WTC11 (cell line): ENCODE data around the gene WNT3A. TPM values are rescaled to one million over a fixed set of nuclear protein-coding genes. Genes with fewer than 3 reads are reported as not detected.

Experiments used
- ATAC-seq: fragments of 200-7000 bp; cut with Tn5 transposase; 2 replicates; pipeline ENCODE4 v1.10.0; 2021; ENCODE audit warnings: mild to moderate bottlenecking, moderate library complexity
- CTCF ChIA-PET: fragments of 300-600 bp; sonication (Branson Sonifier 250); formaldehyde crosslinking; loops from one replicate; lab custom pipeline; 2021; ENCODE audit warnings: antibody characterized with exemption; lab: Charles Lee
- POLR2A ChIA-PET: fragments of 350-600 bp; sonication (Branson Sonifier 250); formaldehyde crosslinking; loops from one replicate; lab custom pipeline; 2021; ENCODE audit warnings: antibody characterized with exemption; lab: Charles Lee
- DNase-seq: peaks from one replicate; pipeline ENCODE4 v3.0.0; 2021; ENCODE audit warnings: low spot score
- H3K27ac Mint-ChIP-seq: 2 replicates; pipeline ENCODE4 v1.8.0; 2021; ENCODE audit warnings: mixed read lengths
- H3K27me3 Mint-ChIP-seq: 2 replicates; pipeline ENCODE4 v1.8.0; 2021; ENCODE audit warnings: low read depth, mild to moderate bottlenecking, moderate library complexity, mixed read lengths
- H3K36me3 Mint-ChIP-seq: 2 replicates; pipeline ENCODE4 v1.8.0; 2021; ENCODE audit warnings: mixed read lengths
- H3K4me1 Mint-ChIP-seq: 2 replicates; pipeline ENCODE4 v1.8.0; 2022; ENCODE audit warnings: mixed read lengths
- H3K4me3 Mint-ChIP-seq: 2 replicates; pipeline ENCODE4 v1.8.0; 2021; ENCODE audit warnings: mild to moderate bottlenecking, moderate library complexity, mixed read lengths
- H3K9me3 Mint-ChIP-seq: 2 replicates; pipeline ENCODE4 v1.8.0; 2021; ENCODE audit warnings: mixed read lengths
- E2F4 ChIP-seq: sonication (generic); formaldehyde crosslinking; IDR thresholded peaks from 2 replicates; pipeline ENCODE4 v1.8.1; 2022; ENCODE audit warnings: low read depth, mild to moderate bottlenecking, moderate library complexity, missing genetic modification reagents, borderline replicate concordance
- E2F5 ChIP-seq: sonication (generic); formaldehyde crosslinking; IDR thresholded peaks from 2 replicates; pipeline ENCODE4 v1.8.1; 2022; ENCODE audit warnings: mild to moderate bottlenecking, moderate library complexity, missing genetic modification reagents
- ETV6 ChIP-seq: sonication (generic); formaldehyde crosslinking; IDR thresholded peaks from 2 replicates; pipeline ENCODE4 v1.8.1; 2022; ENCODE audit warnings: mild to moderate bottlenecking, missing genetic modification reagents
- GABPB1 ChIP-seq: sonication (generic); formaldehyde crosslinking; IDR thresholded peaks from 2 replicates; pipeline ENCODE4 v1.8.1; 2023; ENCODE audit warnings: mild to moderate bottlenecking, missing genetic modification reagents
- GTF2I ChIP-seq: fragments of 250-450 bp; sonication (Bioruptor Pico); conservative IDR thresholded peaks from 2 replicates; pipeline ENCODE4 v1.4.0; 2021; ENCODE audit warnings: mild to moderate bottlenecking
- JUN ChIP-seq: sonication (generic); formaldehyde crosslinking; IDR thresholded peaks from 2 replicates; pipeline ENCODE4 v1.8.0; 2023; ENCODE audit warnings: mild to moderate bottlenecking, missing genetic modification reagents
- MLX ChIP-seq: sonication (generic); formaldehyde crosslinking; IDR thresholded peaks from 2 replicates; pipeline ENCODE4 v1.8.1; 2023; ENCODE audit warnings: mild to moderate bottlenecking, missing genetic modification reagents, moderate library complexity
- NFE2L1 ChIP-seq: sonication (generic); formaldehyde crosslinking; IDR thresholded peaks from 2 replicates; pipeline ENCODE4 v1.8.1; 2023; ENCODE audit warnings: missing genetic modification reagents
- SOX15 ChIP-seq: fragments of 250-450 bp; sonication (Bioruptor Pico); IDR thresholded peaks from 2 replicates; pipeline ENCODE4 v1.9.0; 2021; ENCODE audit warnings: mild to moderate bottlenecking
- SP1 ChIP-seq: sonication (generic); formaldehyde crosslinking; conservative IDR thresholded peaks from 2 replicates; pipeline ENCODE4 v1.8.1; 2022; ENCODE audit warnings: missing genetic modification reagents
- TEAD1 ChIP-seq: sonication (generic); formaldehyde crosslinking; IDR thresholded peaks from 2 replicates; pipeline ENCODE4 v1.8.0; 2022; ENCODE audit warnings: mild to moderate bottlenecking, missing genetic modification reagents
- TEAD4 ChIP-seq: sonication (generic); formaldehyde crosslinking; IDR thresholded peaks from 2 replicates; pipeline ENCODE4 v1.8.0; 2022; ENCODE audit warnings: mild to moderate bottlenecking, missing genetic modification reagents
- TP53 ChIP-seq: sonication (generic); formaldehyde crosslinking; IDR thresholded peaks from 2 replicates; pipeline ENCODE4 v1.8.1; 2023; ENCODE audit warnings: mild to moderate bottlenecking, missing genetic modification reagents
- ZBTB43 ChIP-seq: sonication (generic); formaldehyde crosslinking; IDR thresholded peaks from 2 replicates; pipeline ENCODE4 v1.8.1; 2023; ENCODE audit warnings: mild to moderate bottlenecking, missing genetic modification reagents
- ZNF423 ChIP-seq: fragments of 250-450 bp; sonication (Bioruptor Pico); IDR thresholded peaks from 2 replicates; pipeline ENCODE4 v2.1.2; 2022; ENCODE audit warnings: mild to moderate bottlenecking, moderate library complexity
- total RNA-seq: library from RNA; stranded (reverse); gene quantifications from 3 replicates; pipeline ENCODE4 v1.2.3, GENCODE V29; 2021
- TF ChIP-seq, protein P1 (sequence below): sonication (generic); formaldehyde crosslinking; IDR thresholded peaks from 2 replicates; pipeline ENCODE4 v1.8.1; 2023; ENCODE audit warnings: mild to moderate bottlenecking, missing genetic modification reagents, borderline replicate concordance
- TF ChIP-seq, protein P2 (sequence below): sonication (generic); formaldehyde crosslinking; IDR thresholded peaks from 2 replicates; pipeline ENCODE4 v1.8.1; 2022; ENCODE audit warnings: missing genetic modification reagents, borderline replicate concordance
- TF ChIP-seq, protein P3 (sequence below): sonication (generic); formaldehyde crosslinking; IDR thresholded peaks from 2 replicates; pipeline ENCODE4 v1.8.1; 2023; ENCODE audit warnings: mild to moderate bottlenecking, missing genetic modification reagents, moderate library complexity

Gene WNT3A
- total RNA-seq, 1 experiment from 2014 or later, result 0.17 TPM

GRCh38 chr1:228006034-228006785 lies 588 bp upstream of the WNT3A start:
- no peak overlapping the region for H3K27ac Mint-ChIP-seq
- no peaks in the 10 kb centered on the region for H3K9me3 Mint-ChIP-seq
- CTCF ChIA-PET, result interaction anchor here (0.6 to 4.0 kb wide), 23 partner anchors 11 to 168 kb away, joined by 3 to 71 read pairs (median 7); partner anchors contain the start of genes ARF1, IBA57 and WNT9A
- no peaks in the 10 kb centered on the region for H3K36me3 Mint-ChIP-seq
- ATAC-seq, result peak; percentile 4; the same call in 1 of the 2 replicates
- H3K4me3 Mint-ChIP-seq, result peak overlapping the region; percentile 57
- TF ChIP-seq, protein P1, sequence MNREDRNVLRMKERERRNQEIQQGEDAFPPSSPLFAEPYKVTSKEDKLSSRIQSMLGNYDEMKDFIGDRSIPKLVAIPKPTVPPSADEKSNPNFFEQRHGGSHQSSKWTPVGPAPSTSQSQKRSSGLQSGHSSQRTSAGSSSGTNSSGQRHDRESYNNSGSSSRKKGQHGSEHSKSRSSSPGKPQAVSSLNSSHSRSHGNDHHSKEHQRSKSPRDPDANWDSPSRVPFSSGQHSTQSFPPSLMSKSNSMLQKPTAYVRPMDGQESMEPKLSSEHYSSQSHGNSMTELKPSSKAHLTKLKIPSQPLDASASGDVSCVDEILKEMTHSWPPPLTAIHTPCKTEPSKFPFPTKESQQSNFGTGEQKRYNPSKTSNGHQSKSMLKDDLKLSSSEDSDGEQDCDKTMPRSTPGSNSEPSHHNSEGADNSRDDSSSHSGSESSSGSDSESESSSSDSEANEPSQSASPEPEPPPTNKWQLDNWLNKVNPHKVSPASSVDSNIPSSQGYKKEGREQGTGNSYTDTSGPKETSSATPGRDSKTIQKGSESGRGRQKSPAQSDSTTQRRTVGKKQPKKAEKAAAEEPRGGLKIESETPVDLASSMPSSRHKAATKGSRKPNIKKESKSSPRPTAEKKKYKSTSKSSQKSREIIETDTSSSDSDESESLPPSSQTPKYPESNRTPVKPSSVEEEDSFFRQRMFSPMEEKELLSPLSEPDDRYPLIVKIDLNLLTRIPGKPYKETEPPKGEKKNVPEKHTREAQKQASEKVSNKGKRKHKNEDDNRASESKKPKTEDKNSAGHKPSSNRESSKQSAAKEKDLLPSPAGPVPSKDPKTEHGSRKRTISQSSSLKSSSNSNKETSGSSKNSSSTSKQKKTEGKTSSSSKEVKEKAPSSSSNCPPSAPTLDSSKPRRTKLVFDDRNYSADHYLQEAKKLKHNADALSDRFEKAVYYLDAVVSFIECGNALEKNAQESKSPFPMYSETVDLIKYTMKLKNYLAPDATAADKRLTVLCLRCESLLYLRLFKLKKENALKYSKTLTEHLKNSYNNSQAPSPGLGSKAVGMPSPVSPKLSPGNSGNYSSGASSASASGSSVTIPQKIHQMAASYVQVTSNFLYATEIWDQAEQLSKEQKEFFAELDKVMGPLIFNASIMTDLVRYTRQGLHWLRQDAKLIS, result no peak
- TF ChIP-seq E2F5, result no peak
- POLR2A ChIA-PET, result interaction anchor here (1.1 kb wide), 1 partner anchor 94 kb away, joined by 3 read pairs; no protein-coding TSS in a partner anchor
- peaks cover 95% of the 10 kb centered on the region for H3K27me3 Mint-ChIP-seq
- H3K4me1 Mint-ChIP-seq, result peaks cover 35% of the 10 kb centered on the region
- peak; percentile 35 for DNase-seq

DNA sequence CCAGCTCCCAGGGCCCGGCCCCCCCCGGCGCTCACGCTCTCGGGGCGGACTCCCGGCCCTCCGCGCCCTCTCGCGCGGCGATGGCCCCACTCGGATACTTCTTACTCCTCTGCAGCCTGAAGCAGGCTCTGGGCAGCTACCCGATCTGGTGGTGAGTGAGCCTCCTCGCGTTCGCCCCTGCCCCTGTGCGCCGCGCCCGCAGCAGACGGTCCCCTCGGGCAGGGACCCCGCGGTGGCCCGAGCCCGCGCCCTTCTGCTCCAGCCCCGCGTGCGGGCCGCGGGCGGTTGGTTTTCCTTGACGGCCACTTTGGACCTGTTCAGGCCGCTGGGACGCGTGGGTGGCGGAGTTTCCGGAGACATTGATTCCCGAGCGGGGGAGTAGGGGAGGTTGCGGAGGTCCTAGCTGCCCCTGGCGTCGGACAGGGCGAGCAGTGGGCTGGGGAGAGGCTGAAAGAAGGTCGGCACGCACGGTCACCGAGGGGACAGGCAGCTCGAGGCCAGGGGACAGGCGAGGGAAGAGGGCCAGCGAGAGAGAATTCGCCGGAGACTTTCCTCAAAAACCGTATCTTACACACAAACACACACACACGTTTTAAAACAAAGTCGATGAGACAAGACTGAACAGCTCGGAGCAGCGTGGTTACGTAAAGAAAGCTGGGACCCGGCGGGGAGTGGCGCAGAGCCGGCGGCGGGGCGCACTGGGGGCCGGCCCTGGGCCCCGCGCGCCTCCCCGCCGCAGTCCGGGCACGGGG lies 427 bp downstream of the WNT3A start:
- Mint-ChIP-seq H3K9me3 (no peaks in the 10 kb centered on the region), H3K4me1 (peaks cover 35% of the 10 kb centered on the region), H3K36me3 (no peaks in the 10 kb centered on the region), H3K27ac (no peak overlapping the region), H3K4me3 (peak overlapping the region; percentile 63), H3K27me3 (peaks cover 95% of the 10 kb centered on the region)
- ChIA-PET CTCF (interaction anchor here (0.7 to 4.0 kb wide), 6 partner anchors 8 to 124 kb away, joined by 3 to 71 read pairs (median 6); no protein-coding TSS in a partner anchor), POLR2A (no interaction called here)
- ATAC-seq, result no peak
- no peak for DNase-seq
- TF ChIP-seq ZBTB43 (CRISPR knock-in tag) (no peak), ZNF423 (CRISPR knock-in tag) (no peak), NFE2L1 (CRISPR knock-in tag) (no peak), SOX15 (CRISPR knock-in tag) (no peak), ETV6 (CRISPR knock-in tag) (no peak), JUN (CRISPR knock-in tag) (no peak), TEAD4 (no peak), E2F4 (CRISPR knock-in tag) (no peak), MLX (CRISPR knock-in tag) (no peak), SP1 (CRISPR knock-in tag) (no peak), GABPB1 (CRISPR knock-in tag) (no peak), GTF2I (CRISPR knock-in tag) (no peak), TP53 (no peak), TEAD1 (CRISPR knock-in tag) (no peak)
- TF ChIP-seq, protein P2, sequence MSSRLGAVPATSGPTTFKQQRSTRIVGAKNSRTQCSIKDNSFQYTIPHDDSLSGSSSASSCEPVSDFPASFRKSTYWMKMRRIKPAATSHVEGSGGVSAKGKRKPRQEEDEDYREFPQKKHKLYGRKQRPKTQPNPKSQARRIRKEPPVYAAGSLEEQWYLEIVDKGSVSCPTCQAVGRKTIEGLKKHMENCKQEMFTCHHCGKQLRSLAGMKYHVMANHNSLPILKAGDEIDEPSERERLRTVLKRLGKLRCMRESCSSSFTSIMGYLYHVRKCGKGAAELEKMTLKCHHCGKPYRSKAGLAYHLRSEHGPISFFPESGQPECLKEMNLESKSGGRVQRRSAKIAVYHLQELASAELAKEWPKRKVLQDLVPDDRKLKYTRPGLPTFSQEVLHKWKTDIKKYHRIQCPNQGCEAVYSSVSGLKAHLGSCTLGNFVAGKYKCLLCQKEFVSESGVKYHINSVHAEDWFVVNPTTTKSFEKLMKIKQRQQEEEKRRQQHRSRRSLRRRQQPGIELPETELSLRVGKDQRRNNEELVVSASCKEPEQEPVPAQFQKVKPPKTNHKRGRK (CRISPR knock-in tag), result no peak
- TF ChIP-seq, protein P3, sequence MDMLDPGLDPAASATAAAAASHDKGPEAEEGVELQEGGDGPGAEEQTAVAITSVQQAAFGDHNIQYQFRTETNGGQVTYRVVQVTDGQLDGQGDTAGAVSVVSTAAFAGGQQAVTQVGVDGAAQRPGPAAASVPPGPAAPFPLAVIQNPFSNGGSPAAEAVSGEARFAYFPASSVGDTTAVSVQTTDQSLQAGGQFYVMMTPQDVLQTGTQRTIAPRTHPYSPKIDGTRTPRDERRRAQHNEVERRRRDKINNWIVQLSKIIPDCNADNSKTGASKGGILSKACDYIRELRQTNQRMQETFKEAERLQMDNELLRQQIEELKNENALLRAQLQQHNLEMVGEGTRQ (CRISPR knock-in tag), result no peak
